Activated CD4-positive, alpha-beta T cell treated with anti-CD3 and anti-CD28 coated beads for 24 hours (primary cell): ENCODE data around the gene GRIP2.

Source experiments
- DNase-seq, 2 donors: peaks; one replicate each; pipeline ENCODE4 v3.0.0-alpha.2; 2020; ENCODE audit warnings: low read depth in 2 of 2

The GRIP2 gene

GRCh38 chr3:14539742-14540491, at the start of gene GRIP2:
Gene GRIP2, minus strand, starts transcription at chr3:14540342. Its CDS starts 34 bp downstream, at chr3:14540308.
- DNase-seq = no peak

- DNase-seq = no peak
Measured at GRCh38 chr3:14588425-14589112, 48.4 kb upstream of the GRIP2 start.

GRCh38 chr3:14587740-14588360, 47.7 kb upstream of the GRIP2 start:
- DNase-seq = no peak

- no peak for DNase-seq
Measured at GRCh38 chr3:14586611-14587010, 46.5 kb upstream of the GRIP2 start.

GRCh38 chr3:14583548-14584091, 43.5 kb upstream of the GRIP2 start:
- DNase-seq = no peak

- no peak for DNase-seq
Measured at GRCh38 chr3:14582045-14582410, 41.9 kb upstream of the GRIP2 start.

- no peak for DNase-seq
Measured at GRCh38 chr3:14581334-14582044, 41.3 kb upstream of the GRIP2 start.

- DNase-seq = no peak
Measured at GRCh38 chr3:14577897-14578296, 37.8 kb upstream of the GRIP2 start.

GRCh38 chr3:14576163-14576562, 36.0 kb upstream of the GRIP2 start:
- no peak for DNase-seq

GRCh38 chr3:14574183-14574582, 34.0 kb upstream of the GRIP2 start:
- no peak for DNase-seq

- DNase-seq = no peak
Measured at GRCh38 chr3:14573706-14574105, 33.6 kb upstream of the GRIP2 start.

GRCh38 chr3:14570864-14571263, 30.7 kb upstream of the GRIP2 start:
- DNase-seq = no peak

- no peak for DNase-seq
Measured at GRCh38 chr3:14570089-14570488, 29.9 kb upstream of the GRIP2 start.

- DNase-seq = no peak
Measured at GRCh38 chr3:14569474-14570000, 29.4 kb upstream of the GRIP2 start.

- no peak for DNase-seq
Measured at GRCh38 chr3:14568269-14568668, 28.1 kb upstream of the GRIP2 start.

GRCh38 chr3:14566812-14567211, 26.7 kb upstream of the GRIP2 start:
- DNase-seq = no peak

- no peak for DNase-seq
Measured at GRCh38 chr3:14565868-14566588, 25.9 kb upstream of the GRIP2 start.

- DNase-seq = no peak
Measured at GRCh38 chr3:14564741-14565140, 24.6 kb upstream of the GRIP2 start.

- DNase-seq = no peak
Measured at GRCh38 chr3:14563946-14564539, 23.9 kb upstream of the GRIP2 start.

GRCh38 chr3:14562121-14562890, 22.2 kb upstream of the GRIP2 start:
- DNase-seq = no peak
